MCF 10A (cell line): ENCODE measurements around the gene SRA1. TPM values are rescaled to one million over a fixed set of nuclear protein-coding genes. Genes with fewer than 3 reads are reported as not detected.
A peak's percentile ranks its signal among the peaks of the same experiment; 100 is the strongest.

Experiments used
- BruUV-seq: library from RNA; stranded (reverse); fragments of 400-500 nt; replicated peaks from 2 replicates; lab custom pipeline; 2021; lab: Mats Ljungman, UMichigan
- CTCF ChIA-PET: fragments of 300-600 bp; sonication (Branson Sonifier 250); formaldehyde crosslinking; extraction: SDS; loops from one replicate; lab custom pipeline; 2021; ENCODE audit warnings: antibody characterized with exemption, inconsistent platforms; lab: Yijun Ruan, JAX
- POLR2A ChIA-PET: fragments of 300-600, 350-650 bp; sonication (Branson Sonifier 250); formaldehyde crosslinking; extraction: SDS; loops from one replicate; lab custom pipeline; 2020; ENCODE audit warnings: antibody characterized with exemption, inconsistent platforms; lab: Yijun Ruan, JAX
- DNase-seq: peaks from one replicate; pipeline ENCODE4 v3.0.0-alpha.2; 2018; ENCODE audit not compliant: unreplicated experiment
- H3K27ac Mint-ChIP-seq: one replicate; pipeline ENCODE4 v1.8.0; 2022; ENCODE audit warnings: mild to moderate bottlenecking, low read depth, mixed read lengths; ENCODE audit not compliant: unreplicated experiment
- H3K27me3 Mint-ChIP-seq: one replicate; pipeline ENCODE4 v1.8.0; 2022; ENCODE audit warnings: mixed read lengths; ENCODE audit not compliant: insufficient read depth, unreplicated experiment
- H3K36me3 Mint-ChIP-seq: one replicate; pipeline ENCODE4 v1.8.0; 2022; ENCODE audit warnings: mild to moderate bottlenecking, moderate library complexity, mixed read lengths; ENCODE audit not compliant: insufficient read depth, unreplicated experiment
- H3K4me1 Mint-ChIP-seq: one replicate; pipeline ENCODE4 v1.8.0; 2022; ENCODE audit warnings: mixed read lengths; ENCODE audit not compliant: insufficient read depth, unreplicated experiment
- H3K4me3 Mint-ChIP-seq: one replicate; pipeline ENCODE4 v1.8.0; 2022; ENCODE audit warnings: mild to moderate bottlenecking, moderate library complexity, mixed read lengths; ENCODE audit not compliant: unreplicated experiment
- H3K9me3 Mint-ChIP-seq: one replicate; pipeline ENCODE4 v1.8.0; 2022; ENCODE audit warnings: mixed read lengths; ENCODE audit not compliant: unreplicated experiment
- CTCF ChIP-seq: fragments of 200-600 bp; IDR thresholded peaks from one replicate; pipeline ENCODE4 v1.8.0; 2022; ENCODE audit warnings: antibody characterized with exemption, mild to moderate bottlenecking; ENCODE audit not compliant: unreplicated experiment
- intact Hi-C: fragments of 100-400 bp; cut with micrococcal nuclease; formaldehyde crosslinking; loops from 2 replicates; pipeline ENCODE4 v1.14.1; 2022
- total RNA-seq: library from RNA; stranded (reverse); gene quantifications from 2 replicates; pipeline ENCODE4 v1.2.3, GENCODE V29; 2022

SRA1 gene
- total RNA-seq, 1 experiment from 2014 or later: 107 TPM

- ChIA-PET POLR2A (interaction anchor here (0.9 to 3.7 kb wide), 7 partner anchors 11 to 114 kb away, joined by 3 to 20 read pairs (median 4); partner anchors contain the start of genes CD14, HARS1, HARS2 and IK), CTCF (interaction anchor here (0.6 to 4.5 kb wide), 11 partner anchors 11 to 120 kb away, joined by 3 to 41 read pairs (median 5); partner anchors contain the start of genes HARS1, HARS2, IK and NDUFA2)
- no TSS peak for BruUV-seq
- TF ChIP-seq CTCF: no peak
- Mint-ChIP-seq H3K27ac (no peak overlapping the region), H3K27me3 (no peaks in the 10 kb centered on the region), H3K4me3 (no peak overlapping the region), H3K4me1 (no peaks in the 10 kb centered on the region), H3K9me3 (no peaks in the 10 kb centered on the region), H3K36me3 (no peaks in the 10 kb centered on the region)
- intact Hi-C loops: no loop called here
- no peak for DNase-seq
Measured at GRCh38 chr5:140576776-140577201, 19.5 kb upstream of the SRA1 start.

GRCh38 chr5:140575309-140575708, 18.0 kb upstream of the SRA1 start:
- intact Hi-C loops: loop anchor here (1.0 kb wide), 5 partner anchors 60 to 145 kb away; partner anchors contain the start of genes HARS1, HARS2, TMCO6 and WDR55
- Mint-ChIP-seq H3K36me3 (no peaks in the 10 kb centered on the region), H3K4me1 (no peaks in the 10 kb centered on the region), H3K4me3 (no peak overlapping the region), H3K27ac (no peak overlapping the region), H3K9me3 (no peaks in the 10 kb centered on the region), H3K27me3 (no peaks in the 10 kb centered on the region)
- ChIA-PET CTCF (interaction anchor here (0.7 to 4.5 kb wide), 17 partner anchors 10 to 211 kb away, joined by 3 to 41 read pairs (median 5); partner anchors contain the start of genes APBB3, HARS1, HARS2 and SLC35A4), POLR2A (interaction anchor here (0.9 to 3.7 kb wide), 6 partner anchors 17 to 89 kb away, joined by 3 to 20 read pairs (median 3); partner anchors contain the start of genes IK and NDUFA2)
- DNase-seq: peak; percentile 92
- BruUV-seq: no TSS peak
- peak; percentile 82 for TF ChIP-seq CTCF

- no peak for TF ChIP-seq CTCF
- no peaks in the 10 kb centered on the region for H3K9me3 Mint-ChIP-seq
- intact Hi-C loops: no loop called here
- H3K27me3 Mint-ChIP-seq: no peaks in the 10 kb centered on the region
- no TSS peak for BruUV-seq
- ChIA-PET CTCF (interaction anchor here (0.5 to 4.5 kb wide), 10 partner anchors 9 to 72 kb away, joined by 3 to 41 read pairs (median 6); partner anchors contain the start of genes APBB3 and SLC35A4), POLR2A (interaction anchor here (0.9 to 3.7 kb wide), 5 partner anchors 61 to 173 kb away, joined by 3 to 20 read pairs (median 4); partner anchors contain the start of genes HARS1, HARS2, IK and NDUFA2)
- no peak for DNase-seq
- no peak overlapping the region for H3K4me3 Mint-ChIP-seq
- H3K27ac Mint-ChIP-seq: no peak overlapping the region
- H3K4me1 Mint-ChIP-seq: no peaks in the 10 kb centered on the region
- H3K36me3 Mint-ChIP-seq: no peaks in the 10 kb centered on the region
Measured at GRCh38 chr5:140574165-140574564, 16.9 kb upstream of the SRA1 start.

- H3K9me3 Mint-ChIP-seq: no peaks in the 10 kb centered on the region
- no peak overlapping the region for H3K4me3 Mint-ChIP-seq
- no peak overlapping the region for H3K27ac Mint-ChIP-seq
- no peak for TF ChIP-seq CTCF
- peaks cover 3% of the 10 kb centered on the region for H3K36me3 Mint-ChIP-seq
- no peak for DNase-seq
- H3K27me3 Mint-ChIP-seq: no peaks in the 10 kb centered on the region
- ChIA-PET CTCF (interaction anchor here (0.5 to 4.5 kb wide), 6 partner anchors 9 to 68 kb away, joined by 3 to 41 read pairs (median 6); partner anchors contain the start of genes APBB3 and SLC35A4), POLR2A (interaction anchor here (0.9 to 3.7 kb wide), 4 partner anchors 61 to 173 kb away, joined by 3 to 20 read pairs (median 4); partner anchors contain the start of genes HARS1, HARS2, IK and NDUFA2)
- intact Hi-C loops: no loop called here
- no TSS peak for BruUV-seq
- no peaks in the 10 kb centered on the region for H3K4me1 Mint-ChIP-seq
Measured at GRCh38 chr5:140573683-140574082, 16.4 kb upstream of the SRA1 start.
